ENCODE data around the gene TRMU. TPM values are rescaled to one million over a fixed set of nuclear protein-coding genes. Genes with fewer than 3 reads are reported as not detected.
"Not testable (repeated sequence)": the region's sequence is repeated elsewhere in the genome, so short reads cannot be mapped to it uniquely, and the experiment has no call there.

Gene TRMU
- total RNA-seq, 3 donors from 2014 or later: 40.5 to 41.5 (median 41.2) TPM

- Histone ChIP-seq H3K9me3 (no peaks in the 10 kb centered on the region), H3K36me3 (ENCODE audit: low read depth) (no peaks in the 10 kb centered on the region), H3K4me3 (no peak overlapping the region), H3K4me1 (ENCODE audit: low read depth) (no peaks in the 10 kb centered on the region)
- intact Hi-C loops (cut with DNase I, micrococcal nuclease): no loop called here
- DNase-seq (no peak), ATAC-seq (no peak)
- no peak for TF ChIP-seq CTCF (IDR thresholded peaks at IDR 0.05)
These were observed 59.1 kb downstream of the TRMU start for GRCh38 chr22:46394622-46395021.

GRCh38 chr22:46395145-46395544, 59.6 kb downstream of the TRMU start:
- no peak for TF ChIP-seq CTCF (IDR thresholded peaks at IDR 0.05)
- no peaks in the 10 kb centered on the region for H3K9me3 ChIP-seq
- DNase-seq: no peak
- intact Hi-C loops (cut with DNase I, micrococcal nuclease): no loop called here
- no peaks in the 10 kb centered on the region for H3K4me1 ChIP-seq (ENCODE audit: low read depth)
- H3K4me3 ChIP-seq: no peak overlapping the region
- H3K36me3 ChIP-seq (ENCODE audit: low read depth): no peaks in the 10 kb centered on the region
- ATAC-seq: no peak

- H3K4me3 ChIP-seq; DNase-seq; intact Hi-C loops (cut with DNase I, micrococcal nuclease); H3K36me3 ChIP-seq (ENCODE audit: low read depth); H3K9me3 ChIP-seq; ATAC-seq; H3K4me1 ChIP-seq (ENCODE audit: low read depth): not testable (repeated sequence)
These were observed 61.5 kb downstream of the TRMU start for GRCh38 chr22:46397049-46397448.

GRCh38 chr22:46397514-46397913, 62.0 kb downstream of the TRMU start:
- Histone ChIP-seq H3K9me3 (no peaks in the 10 kb centered on the region), H3K4me1 (ENCODE audit: low read depth) (no peaks in the 10 kb centered on the region), H3K4me3 (no peak overlapping the region), H3K36me3 (ENCODE audit: low read depth) (no peaks in the 10 kb centered on the region)
- ATAC-seq (no peak), DNase-seq (no peak)
- intact Hi-C loops (cut with DNase I, micrococcal nuclease): no loop called here
- TF ChIP-seq CTCF (IDR thresholded peaks at IDR 0.05): no peak

- H3K9me3 ChIP-seq: no peaks in the 10 kb centered on the region
- ATAC-seq: no peak
- intact Hi-C loops (cut with DNase I, micrococcal nuclease): no loop called here
- H3K4me3 ChIP-seq: no peak overlapping the region
- TF ChIP-seq CTCF (IDR thresholded peaks at IDR 0.05): no peak
- no peak for DNase-seq
- no peaks in the 10 kb centered on the region for H3K4me1 ChIP-seq (ENCODE audit: low read depth)
- no peaks in the 10 kb centered on the region for H3K36me3 ChIP-seq (ENCODE audit: low read depth)
These were observed 62.4 kb downstream of the TRMU start for GRCh38 chr22:46397951-46398350.

- no peaks in the 10 kb centered on the region for H3K36me3 ChIP-seq (ENCODE audit: low read depth)
- H3K4me3 ChIP-seq: no peak overlapping the region
- intact Hi-C loops (cut with DNase I, micrococcal nuclease): no loop called here
- ATAC-seq (no peak), DNase-seq (no peak)
- H3K4me1 ChIP-seq (ENCODE audit: low read depth): no peaks in the 10 kb centered on the region
- no peak for TF ChIP-seq CTCF (IDR thresholded peaks at IDR 0.05)
- no peaks in the 10 kb centered on the region for H3K9me3 ChIP-seq
These were observed 63.9 kb downstream of the TRMU start for GRCh38 chr22:46399251-46400024.
